Panc1 (cell line): Measurements from ENCODE around the gene SLC39A10.

ENCODE experiments used
- POLR2AphosphoS5 ChIP-seq: IDR thresholded peaks from 2 replicates; pipeline ENCODE4 v1.6.1; 2012; ENCODE audit warnings: mild to moderate bottlenecking, low read depth, low read length, moderate library complexity
- TF ChIP-seq, protein P1 (sequence below): fragments of 450-650 bp; IDR thresholded peaks from 2 replicates; pipeline ENCODE4 v1.5.1; 2017; ENCODE audit warnings: mild to moderate bottlenecking
- TF ChIP-seq, protein P2 (sequence below), 2 experiments: IDR thresholded peaks; 2 replicates each; pipeline ENCODE4 v1.6.1; 2011 to 2012; ENCODE audit warnings: low read depth in 2 of 2, control low read depth in 1 of 2, low read length in 1 of 2, mild to moderate bottlenecking in 1 of 2, moderate library complexity in 1 of 2; ENCODE audit not compliant: insufficient read depth in 1 of 2

DNA sequence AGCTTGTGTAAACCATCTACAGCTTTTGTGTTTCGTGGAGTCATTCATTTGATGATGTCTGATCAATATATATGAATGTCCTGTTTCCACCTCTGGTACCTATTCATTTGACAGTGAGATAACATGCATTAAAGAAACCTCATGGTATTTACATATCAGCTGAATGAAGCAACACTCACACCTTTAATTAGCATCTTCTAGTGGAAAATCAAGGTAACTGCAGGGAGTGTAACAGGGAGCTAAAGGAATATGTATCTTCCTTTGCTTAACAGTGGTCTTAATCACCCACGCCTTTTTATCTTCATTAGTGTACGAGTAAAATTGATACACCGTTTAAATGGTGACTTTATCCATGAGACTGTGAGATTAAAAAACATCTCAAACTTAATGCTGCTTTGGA, 15.6 kb downstream of the SLC39A10 start:
- no peak for TF ChIP-seq POLR2AphosphoS5
- TF ChIP-seq, protein P1, sequence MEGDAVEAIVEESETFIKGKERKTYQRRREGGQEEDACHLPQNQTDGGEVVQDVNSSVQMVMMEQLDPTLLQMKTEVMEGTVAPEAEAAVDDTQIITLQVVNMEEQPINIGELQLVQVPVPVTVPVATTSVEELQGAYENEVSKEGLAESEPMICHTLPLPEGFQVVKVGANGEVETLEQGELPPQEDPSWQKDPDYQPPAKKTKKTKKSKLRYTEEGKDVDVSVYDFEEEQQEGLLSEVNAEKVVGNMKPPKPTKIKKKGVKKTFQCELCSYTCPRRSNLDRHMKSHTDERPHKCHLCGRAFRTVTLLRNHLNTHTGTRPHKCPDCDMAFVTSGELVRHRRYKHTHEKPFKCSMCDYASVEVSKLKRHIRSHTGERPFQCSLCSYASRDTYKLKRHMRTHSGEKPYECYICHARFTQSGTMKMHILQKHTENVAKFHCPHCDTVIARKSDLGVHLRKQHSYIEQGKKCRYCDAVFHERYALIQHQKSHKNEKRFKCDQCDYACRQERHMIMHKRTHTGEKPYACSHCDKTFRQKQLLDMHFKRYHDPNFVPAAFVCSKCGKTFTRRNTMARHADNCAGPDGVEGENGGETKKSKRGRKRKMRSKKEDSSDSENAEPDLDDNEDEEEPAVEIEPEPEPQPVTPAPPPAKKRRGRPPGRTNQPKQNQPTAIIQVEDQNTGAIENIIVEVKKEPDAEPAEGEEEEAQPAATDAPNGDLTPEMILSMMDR, result peak; percentile 52; the same call in 1 of the 2 replicates
- TF ChIP-seq, protein P2, sequence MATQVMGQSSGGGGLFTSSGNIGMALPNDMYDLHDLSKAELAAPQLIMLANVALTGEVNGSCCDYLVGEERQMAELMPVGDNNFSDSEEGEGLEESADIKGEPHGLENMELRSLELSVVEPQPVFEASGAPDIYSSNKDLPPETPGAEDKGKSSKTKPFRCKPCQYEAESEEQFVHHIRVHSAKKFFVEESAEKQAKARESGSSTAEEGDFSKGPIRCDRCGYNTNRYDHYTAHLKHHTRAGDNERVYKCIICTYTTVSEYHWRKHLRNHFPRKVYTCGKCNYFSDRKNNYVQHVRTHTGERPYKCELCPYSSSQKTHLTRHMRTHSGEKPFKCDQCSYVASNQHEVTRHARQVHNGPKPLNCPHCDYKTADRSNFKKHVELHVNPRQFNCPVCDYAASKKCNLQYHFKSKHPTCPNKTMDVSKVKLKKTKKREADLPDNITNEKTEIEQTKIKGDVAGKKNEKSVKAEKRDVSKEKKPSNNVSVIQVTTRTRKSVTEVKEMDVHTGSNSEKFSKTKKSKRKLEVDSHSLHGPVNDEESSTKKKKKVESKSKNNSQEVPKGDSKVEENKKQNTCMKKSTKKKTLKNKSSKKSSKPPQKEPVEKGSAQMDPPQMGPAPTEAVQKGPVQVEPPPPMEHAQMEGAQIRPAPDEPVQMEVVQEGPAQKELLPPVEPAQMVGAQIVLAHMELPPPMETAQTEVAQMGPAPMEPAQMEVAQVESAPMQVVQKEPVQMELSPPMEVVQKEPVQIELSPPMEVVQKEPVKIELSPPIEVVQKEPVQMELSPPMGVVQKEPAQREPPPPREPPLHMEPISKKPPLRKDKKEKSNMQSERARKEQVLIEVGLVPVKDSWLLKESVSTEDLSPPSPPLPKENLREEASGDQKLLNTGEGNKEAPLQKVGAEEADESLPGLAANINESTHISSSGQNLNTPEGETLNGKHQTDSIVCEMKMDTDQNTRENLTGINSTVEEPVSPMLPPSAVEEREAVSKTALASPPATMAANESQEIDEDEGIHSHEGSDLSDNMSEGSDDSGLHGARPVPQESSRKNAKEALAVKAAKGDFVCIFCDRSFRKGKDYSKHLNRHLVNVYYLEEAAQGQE (IDR thresholded peaks at IDR 0.05; ENCODE audit: insufficient read depth in 1 of 2, low read depth in 2 of 2, low read length in 1 of 2), result no peak
